Omental fat pad (tissue), 4 donors: ENCODE data around the gene PTMA. TPM values are rescaled to one million over a fixed set of nuclear protein-coding genes. Genes with fewer than 3 reads are reported as not detected.
A peak's percentile ranks its signal among the peaks of the same experiment; 100 is the strongest.

Experiments used
- ATAC-seq: fragments of 150-250 bp; one replicate; pipeline ENCODE4 v1.9.1; 2016; ENCODE audit warnings: mild to moderate bottlenecking, moderate library complexity; ENCODE audit not compliant: low FRiP score
- DNase-seq: peaks from one replicate; pipeline ENCODE4 v3.0.0-alpha.2; 2019; ENCODE audit warnings: low spot score
- CTCF ChIP-seq, 3 donors: fragments of 450-650 bp; IDR thresholded peaks; one replicate each; pipeline ENCODE4 v1.5.1; 2016 to 2017; ENCODE audit warnings: antibody characterized with exemption in 3 of 3, mild to moderate bottlenecking in 3 of 3, moderate library complexity in 2 of 3
- total RNA-seq, 4 donors: library from RNA; depleted of rRNA; stranded (reverse); fragments of >200 nt; gene quantifications; one replicate each; pipeline ENCODE4 v1.1.0, GENCODE V29; 2016

PTMA gene
- total RNA-seq, 4 donors from 2014 or later: 757 to 1,307 (median 926) TPM

- peak; percentile 29 for ATAC-seq
- peak in 2 of 3 donors; percentile 61 to 67 for TF ChIP-seq CTCF (IDR thresholded peaks at IDR 0.05)
- DNase-seq: peak; percentile 82
These were observed 6.5 kb downstream of the PTMA start for GRCh38 chr2:231714639-231715498.

GRCh38 chr2:231715499-231715837 lies 7.1 kb downstream of the PTMA start:
- ATAC-seq (no peak), DNase-seq (no peak)
- TF ChIP-seq CTCF (IDR thresholded peaks at IDR 0.05): no peak

GRCh38 chr2:231715988-231716616 lies 7.8 kb downstream of the PTMA start:
- TF ChIP-seq CTCF (IDR thresholded peaks at IDR 0.05): no peak
- ATAC-seq: peak; percentile 4

GRCh38 chr2:231716666-231717280 lies 8.4 kb downstream of the PTMA start:
- TF ChIP-seq CTCF (IDR thresholded peaks at IDR 0.05): no peak
- no peak for ATAC-seq
- no peak for DNase-seq

More at GRCh38 chr2:231715988-231716616, 7.8 kb downstream of the PTMA start:
- DNase-seq: no peak

GRCh38 chr2:231717281-231718171 lies 9.2 kb downstream of the PTMA start:
- DNase-seq (no peak), ATAC-seq (no peak)
- TF ChIP-seq CTCF (IDR thresholded peaks at IDR 0.05): no peak

GRCh38 chr2:231718799-231719198 lies 10.5 kb downstream of the PTMA start:
- ATAC-seq (no peak), DNase-seq (no peak)
- no peak for TF ChIP-seq CTCF (IDR thresholded peaks at IDR 0.05)
